ENCODE data around the gene NIN. TPM values are rescaled to one million over a fixed set of nuclear protein-coding genes. Genes with fewer than 3 reads are reported as not detected.

NIN gene
- total RNA-seq, 2 experiments from 2014 or later = 94.5 to 95.2 TPM

Other genes starting within 250 kb of the NIN start
- gene SAV1, start 162.9 kb downstream of the NIN start, total RNA-seq = 1 to 10 TPM; 3.4 to 3.9 TPM
- not detected for gene ABHD12B, start 40.9 kb upstream of the NIN start, total RNA-seq
- gene PYGL, start 113.3 kb upstream of the NIN start, total RNA-seq = not detected